Neural progenitor cell (in vitro differentiated cells): ENCODE data around the gene SNRNP27. TPM values are rescaled to one million over a fixed set of nuclear protein-coding genes. Genes with fewer than 3 reads are reported as not detected.

Experiments used
- DNase-seq: peaks from one replicate; pipeline ENCODE4 v3.0.0-alpha.2; 2016; ENCODE audit warnings: low spot score
- H2AFZ ChIP-seq: fragments of 200-600 bp; sonication (generic); replicated peaks from 2 replicates; pipeline ENCODE4 v1.6.1; 2016; ENCODE audit warnings: antibody characterized with exemption
- H3F3A ChIP-seq: fragments of 200-600 bp; sonication (generic); 2 replicates; pipeline ENCODE4 v1.6.1; 2016; ENCODE audit warnings: antibody characterized with exemption, low read depth
- H3K27ac ChIP-seq: fragments of 200-600 bp; sonication (generic); 2 replicates; pipeline ENCODE4 v1.5.1; 2016; ENCODE audit warnings: mild to moderate bottlenecking
- H3K27me3 ChIP-seq: fragments of 200-600 bp; sonication (generic); 2 replicates; pipeline ENCODE4 v1.6.1; 2016; ENCODE audit warnings: mild to moderate bottlenecking, moderate library complexity
- H3K36me3 ChIP-seq: fragments of 200-600 bp; sonication (generic); 2 replicates; pipeline ENCODE4 v1.5.1; 2016
- H3K4me1 ChIP-seq: fragments of 200-600 bp; sonication (generic); 2 replicates; pipeline ENCODE4 v1.6.1; 2016; ENCODE audit warnings: mixed run types
- H3K4me2 ChIP-seq: fragments of 200-600 bp; sonication (generic); 2 replicates; pipeline ENCODE4 v1.6.1; 2016
- H3K4me3 ChIP-seq: fragments of 200-600 bp; sonication (generic); 2 replicates; pipeline ENCODE4 v1.5.1; 2016
- H3K79me2 ChIP-seq: fragments of 200-600 bp; sonication (generic); 2 replicates; pipeline ENCODE4 v1.6.1; 2016; ENCODE audit warnings: low read depth
- H3K9ac ChIP-seq: fragments of 200-600 bp; sonication (generic); 2 replicates; pipeline ENCODE4 v1.6.1; 2016
- H3K9me3 ChIP-seq: fragments of 200-600 bp; sonication (generic); 2 replicates; pipeline ENCODE4 v1.5.1; 2016; ENCODE audit warnings: low read depth
- H4K20me1 ChIP-seq: fragments of 200-600 bp; sonication (generic); 2 replicates; pipeline ENCODE4 v1.6.1; 2016; ENCODE audit warnings: low read depth
- H3K27ac Mint-ChIP-seq: 3 replicates; pipeline ENCODE4 v1.8.0; 2021; ENCODE audit warnings: mixed read lengths
- H3K27me3 Mint-ChIP-seq: 2 replicates; pipeline ENCODE4 v1.8.0; 2022; ENCODE audit warnings: low read depth, mild to moderate bottlenecking, inconsistent platforms, moderate library complexity, mixed read lengths; ENCODE audit not compliant: insufficient read depth
- H3K36me3 Mint-ChIP-seq: 3 replicates; pipeline ENCODE4 v1.8.0; 2021; ENCODE audit warnings: mixed read lengths
- H3K4me1 Mint-ChIP-seq: 3 replicates; pipeline ENCODE4 v1.8.0; 2021; ENCODE audit warnings: mixed read lengths
- H3K4me3 Mint-ChIP-seq: 3 replicates; pipeline ENCODE4 v1.8.0; 2021; ENCODE audit warnings: mild to moderate bottlenecking, moderate library complexity, mixed read lengths
- H3K9me3 Mint-ChIP-seq: 3 replicates; pipeline ENCODE4 v1.8.0; 2020; ENCODE audit warnings: mixed read lengths
- CTCF ChIP-seq: fragments of 200-600 bp; sonication (generic); IDR thresholded peaks from 2 replicates; pipeline ENCODE4 v1.5.1; 2017; ENCODE audit warnings: antibody characterized with exemption, mild to moderate bottlenecking
- EZH2 ChIP-seq: fragments of 200-600 bp; sonication (generic); IDR thresholded peaks from 2 replicates; pipeline ENCODE4 v1.6.1; 2017; ENCODE audit warnings: antibody characterized with exemption, mild to moderate bottlenecking, moderate library complexity
- EZH2phosphoT487 ChIP-seq: fragments of 200-600 bp; sonication (generic); IDR thresholded peaks from 2 replicates; pipeline ENCODE4 v1.6.1; 2017; ENCODE audit warnings: antibody characterized with exemption
- total RNA-seq: library from RNA; depleted of rRNA; stranded (reverse); fragments of >200 nt; gene quantifications from 2 replicates; pipeline ENCODE4 v1.2.3, GENCODE V29; 2015; ENCODE audit warnings: low replicate concordance

SNRNP27 gene
- total RNA-seq, 1 donor from 2014 or later = 131 TPM

- H3K9me3 Mint-ChIP-seq = no peaks in the 10 kb centered on the region
- DNase-seq = no peak
- no peak overlapping the region for H3K9ac ChIP-seq
- no peaks in the 10 kb centered on the region for H3K4me1 ChIP-seq
- no peak overlapping the region for H2AFZ ChIP-seq
- no peak overlapping the region for H3K4me2 ChIP-seq
- no peak overlapping the region for H3K4me3 ChIP-seq
- no peak overlapping the region for H3K27ac ChIP-seq
- H4K20me1 ChIP-seq = no peaks in the 10 kb centered on the region
- H3K36me3 ChIP-seq = no peaks in the 10 kb centered on the region
- peaks cover 11% of the 10 kb centered on the region for H3K36me3 Mint-ChIP-seq
- TF ChIP-seq EZH2 = no peak
- no peak for TF ChIP-seq CTCF
- TF ChIP-seq EZH2phosphoT487 = no peak
- peaks cover 3% of the 10 kb centered on the region for H3K4me1 Mint-ChIP-seq
- no peak overlapping the region for H3K4me3 Mint-ChIP-seq
- H3K27ac Mint-ChIP-seq = no peak overlapping the region
- no peaks in the 10 kb centered on the region for H3K27me3 ChIP-seq
- no peaks in the 10 kb centered on the region for H3K9me3 ChIP-seq
- peaks cover 3% of the 10 kb centered on the region for H3F3A ChIP-seq
- peaks cover 6% of the 10 kb centered on the region for H3K27me3 Mint-ChIP-seq
- H3K79me2 ChIP-seq = no peaks in the 10 kb centered on the region
Observed at GRCh38 chr2:69933254-69933828, 39.6 kb downstream of the SNRNP27 start.

- no peaks in the 10 kb centered on the region for H3K9me3 Mint-ChIP-seq
- no peak overlapping the region for H3K27ac Mint-ChIP-seq
- DNase-seq = no peak
Observed at GRCh38 chr2:69933839-69934613, 40.3 kb downstream of the SNRNP27 start.

GRCh38 chr2:69934614-69934908, 40.8 kb downstream of the SNRNP27 start:
- Mint-ChIP-seq H3K36me3 (peaks cover 20% of the 10 kb centered on the region), H3K27me3 (peaks cover 6% of the 10 kb centered on the region), H3K27ac (no peak overlapping the region), H3K4me1 (peaks cover 4% of the 10 kb centered on the region), H3K4me3 (no peak overlapping the region), H3K9me3 (no peaks in the 10 kb centered on the region)
- no peaks in the 10 kb centered on the region for H4K20me1 ChIP-seq
- DNase-seq = no peak
- H3K4me3 ChIP-seq = no peak overlapping the region
- no peak overlapping the region for H3K4me2 ChIP-seq
- H3K27ac ChIP-seq = no peak overlapping the region
- no peaks in the 10 kb centered on the region for H3K9me3 ChIP-seq
- H3K79me2 ChIP-seq = no peaks in the 10 kb centered on the region
- H3F3A ChIP-seq = peaks cover 3% of the 10 kb centered on the region
- no peaks in the 10 kb centered on the region for H3K36me3 ChIP-seq
- H2AFZ ChIP-seq = no peak overlapping the region
- TF ChIP-seq EZH2phosphoT487 = no peak
- no peak for TF ChIP-seq CTCF
- no peak for TF ChIP-seq EZH2
- no peaks in the 10 kb centered on the region for H3K27me3 ChIP-seq
- no peak overlapping the region for H3K9ac ChIP-seq
- peaks cover 2% of the 10 kb centered on the region for H3K4me1 ChIP-seq

More at GRCh38 chr2:69933839-69934613, 40.3 kb downstream of the SNRNP27 start:
- Histone ChIP-seq H3K27me3 (no peaks in the 10 kb centered on the region), H3K4me3 (no peak overlapping the region), H2AFZ (no peak overlapping the region), H3K4me2 (no peak overlapping the region), H3K79me2 (no peaks in the 10 kb centered on the region), H4K20me1 (no peaks in the 10 kb centered on the region), H3K27ac (no peak overlapping the region), H3K9me3 (no peaks in the 10 kb centered on the region), H3K4me1 (no peaks in the 10 kb centered on the region), H3K36me3 (no peaks in the 10 kb centered on the region), H3K9ac (no peak overlapping the region), H3F3A (peaks cover 3% of the 10 kb centered on the region)
- TF ChIP-seq EZH2phosphoT487 (no peak), EZH2 (no peak), CTCF (no peak)
- H3K27me3 Mint-ChIP-seq = peaks cover 6% of the 10 kb centered on the region
- no peak overlapping the region for H3K4me3 Mint-ChIP-seq
- peaks cover 18% of the 10 kb centered on the region for H3K36me3 Mint-ChIP-seq
- H3K4me1 Mint-ChIP-seq = peaks cover 3% of the 10 kb centered on the region
